Effector CD8-positive, alpha-beta T cell (primary cell): Measurements from ENCODE around the gene ACTRT2.

ENCODE experiments used
- DNase-seq: peaks from one replicate; lab custom pipeline; 2025; lab: John Stamatoyannopoulos, UW

The ACTRT2 gene

GRCh38 chr1:3053366-3053980 is 32.2 kb downstream of the ACTRT2 start:
- DNase-seq, result no peak

GRCh38 chr1:3053986-3054385 is 32.7 kb downstream of the ACTRT2 start:
- no peak for DNase-seq

GRCh38 chr1:3054474-3054873 is 33.2 kb downstream of the ACTRT2 start:
- DNase-seq, result no peak

- no peak for DNase-seq
Measured at GRCh38 chr1:3055051-3055450, 33.8 kb downstream of the ACTRT2 start.

GRCh38 chr1:3056641-3057040 is 35.4 kb downstream of the ACTRT2 start:
- no peak for DNase-seq

GRCh38 chr1:3058263-3059030 is 37.2 kb downstream of the ACTRT2 start:
- no peak for DNase-seq

GRCh38 chr1:3060127-3060526 is 38.9 kb downstream of the ACTRT2 start:
- no peak for DNase-seq

- DNase-seq, result no peak
Measured at GRCh38 chr1:3060601-3061551, 39.6 kb downstream of the ACTRT2 start.

GRCh38 chr1:3061566-3061965 is 40.3 kb downstream of the ACTRT2 start:
- no peak for DNase-seq

GRCh38 chr1:3061981-3062615 is 40.8 kb downstream of the ACTRT2 start:
- no peak for DNase-seq

GRCh38 chr1:3062616-3063378 is 41.5 kb downstream of the ACTRT2 start:
- DNase-seq, result no peak

GRCh38 chr1:3063379-3064295 is 42.4 kb downstream of the ACTRT2 start:
- DNase-seq, result no peak

GRCh38 chr1:3064296-3064850 is 43.1 kb downstream of the ACTRT2 start:
- DNase-seq, result no peak

GRCh38 chr1:3064901-3065300 is 43.6 kb downstream of the ACTRT2 start:
- no peak for DNase-seq

- no peak for DNase-seq
Measured at GRCh38 chr1:3065396-3065795, 44.1 kb downstream of the ACTRT2 start.

- DNase-seq, result no peak
Measured at GRCh38 chr1:3065797-3066196, 44.5 kb downstream of the ACTRT2 start.

- no peak for DNase-seq
Measured at GRCh38 chr1:3066250-3066711, 45.0 kb downstream of the ACTRT2 start.

GRCh38 chr1:3066826-3067225 is 45.6 kb downstream of the ACTRT2 start:
- DNase-seq, result no peak

- DNase-seq, result no peak
Measured at GRCh38 chr1:3067301-3067670, 46.0 kb downstream of the ACTRT2 start.
